Trophoblast cell (in vitro differentiated cells and primary cell): ENCODE data around the gene C10orf62.
"Not testable (repeated sequence)": the region's sequence is repeated elsewhere in the genome, so short reads cannot be mapped to it uniquely, and the experiment has no call there.

Experiments used
- DNase-seq, 2 donors: peaks; one replicate each; pipeline ENCODE4 v3.0.0-alpha.2; 2016
- H2AFZ ChIP-seq: 2 replicates; pipeline ENCODE4 v1.6.1; 2013; ENCODE audit warnings: low read length, moderate library complexity, mild to moderate bottlenecking; ENCODE audit not compliant: insufficient read depth, poor library complexity
- H2AK5ac ChIP-seq: 2 replicates; pipeline ENCODE4 v1.6.1; 2013; ENCODE audit warnings: mild to moderate bottlenecking, low read length
- H2BK120ac ChIP-seq: 2 replicates; pipeline ENCODE4 v1.6.1; 2013; ENCODE audit warnings: low read length, mild to moderate bottlenecking, moderate library complexity; ENCODE audit not compliant: insufficient read depth, poor library complexity
- H2BK12ac ChIP-seq: 2 replicates; pipeline ENCODE4 v1.6.1; 2013; ENCODE audit warnings: mild to moderate bottlenecking, low read length, moderate library complexity
- H2BK5ac ChIP-seq: 2 replicates; pipeline ENCODE4 v1.6.1; 2013; ENCODE audit warnings: low read length, low read depth, moderate library complexity, mild to moderate bottlenecking; ENCODE audit not compliant: poor library complexity
- H3K14ac ChIP-seq: 2 replicates; pipeline ENCODE4 v1.6.1; 2013; ENCODE audit warnings: mild to moderate bottlenecking, low read length
- H3K18ac ChIP-seq: 2 replicates; pipeline ENCODE4 v1.6.1; 2013; ENCODE audit warnings: mild to moderate bottlenecking, low read length
- H3K23ac ChIP-seq: 2 replicates; pipeline ENCODE4 v1.6.1; 2013; ENCODE audit warnings: low read length
- H3K27ac ChIP-seq: 2 replicates; pipeline ENCODE4 v1.5.1; 2013; ENCODE audit warnings: low read depth, mild to moderate bottlenecking, inconsistent platforms, low read length, moderate library complexity
- H3K27me3 ChIP-seq: 2 replicates; pipeline ENCODE4 v1.6.1; 2013; ENCODE audit warnings: inconsistent platforms, mild to moderate bottlenecking, low read length, moderate library complexity; ENCODE audit not compliant: insufficient read depth
- H3K36me3 ChIP-seq, 2 experiments: 1 replicate in 1 of 2; 2 replicates in 1 of 2; pipeline ENCODE4 v1.6.1; 2013; ENCODE audit warnings: low read length in 2 of 2, mild to moderate bottlenecking in 2 of 2, moderate library complexity in 1 of 2; ENCODE audit not compliant: insufficient read depth in 2 of 2, control insufficient read depth in 1 of 2
- H3K4ac ChIP-seq: 2 replicates; pipeline ENCODE4 v1.6.1; 2013; ENCODE audit warnings: low read depth, mild to moderate bottlenecking, low read length, moderate library complexity
- H3K4me1 ChIP-seq, 2 experiments: 1 replicate in 1 of 2; 2 replicates in 1 of 2; pipeline ENCODE4 v1.6.1; 2013; ENCODE audit warnings: low read length in 2 of 2, mild to moderate bottlenecking in 2 of 2, moderate library complexity in 1 of 2; ENCODE audit not compliant: insufficient read depth in 2 of 2, control insufficient read depth in 1 of 2
- H3K4me2 ChIP-seq: 2 replicates; pipeline ENCODE4 v1.6.1; 2013; ENCODE audit warnings: inconsistent platforms, mild to moderate bottlenecking, low read length, moderate library complexity
- H3K4me3 ChIP-seq: 2 replicates; pipeline ENCODE4 v1.5.1; 2013; ENCODE audit warnings: mild to moderate bottlenecking, low read depth, low read length, inconsistent platforms
- H3K79me1 ChIP-seq: one replicate; pipeline ENCODE4 v1.6.1; 2013; ENCODE audit warnings: low read length
- H3K79me2 ChIP-seq: 2 replicates; pipeline ENCODE4 v1.6.1; 2013; ENCODE audit warnings: low read length, mild to moderate bottlenecking; ENCODE audit not compliant: control insufficient read depth, insufficient read depth, poor library complexity
- H3K9ac ChIP-seq: 2 replicates; pipeline ENCODE4 v1.6.1; 2013; ENCODE audit warnings: mild to moderate bottlenecking, low read length
- H3K9me3 ChIP-seq: 2 replicates; pipeline ENCODE4 v1.6.1; 2013; ENCODE audit warnings: low read depth, mild to moderate bottlenecking, control low read depth, inconsistent platforms, low read length; ENCODE audit not compliant: insufficient read depth
- H4K12ac ChIP-seq: 2 replicates; pipeline ENCODE4 v1.6.1; 2013; ENCODE audit warnings: low read depth, mild to moderate bottlenecking, low read length, moderate library complexity
- H4K8ac ChIP-seq: 2 replicates; pipeline ENCODE4 v1.6.1; 2013; ENCODE audit warnings: low read depth, mild to moderate bottlenecking, low read length, moderate library complexity
- H4K91ac ChIP-seq: one replicate; pipeline ENCODE4 v1.6.1; 2013; ENCODE audit warnings: low read depth, mild to moderate bottlenecking, low read length, moderate library complexity
- WGBS: extraction: QIAGEN DNeasy Blood & Tissue Kit; methylation state at CpG from one replicate; pipeline ENCODE4 v1.1.7; 2013; ENCODE audit warnings: missing lambda C conversion rate; ENCODE audit not compliant: insufficient read length, insufficient coverage; ENCODE audit errors: extremely low coverage; 5-methylcytosine and 5-hydroxymethylcytosine counted together

The C10orf62 gene

GRCh38 chr10:97575127-97575668, 14.3 kb upstream of the C10orf62 start:
- Histone ChIP-seq H3K36me3 (peaks cover 4 to 5% of the 10 kb centered on the region in 2 experiments), H2AFZ (no peak overlapping the region), H3K14ac (peak overlapping the region; percentile 34), H4K91ac (peak overlapping the region; percentile 50), H3K79me1 (peaks cover 41% of the 10 kb centered on the region), H3K4me3 (no peak overlapping the region), H3K4me2 (no peak overlapping the region), H3K23ac (no peak overlapping the region), H3K9ac (no peak overlapping the region), H3K4ac (peak overlapping the region; percentile 70), H3K79me2 (peaks cover 13% of the 10 kb centered on the region), H2BK120ac (peak overlapping the region; percentile 78), H2BK12ac (peak overlapping the region; percentile 21), H4K12ac (no peak overlapping the region), H3K9me3 (no peaks in the 10 kb centered on the region), H2BK5ac (peak overlapping the region; percentile 55), H3K18ac (peak overlapping the region; percentile 49), H3K27ac (peak overlapping the region; percentile 68), H4K8ac (peak overlapping the region; percentile 14), H2AK5ac (peak overlapping the region; percentile 85), H3K27me3 (no peaks in the 10 kb centered on the region), H3K4me1 (peaks cover 42 to 46% of the 10 kb centered on the region in 2 experiments)
- no CpG with 5 or more reads among the region's 6 CpGs for WGBS
- no peak for DNase-seq

DNA sequence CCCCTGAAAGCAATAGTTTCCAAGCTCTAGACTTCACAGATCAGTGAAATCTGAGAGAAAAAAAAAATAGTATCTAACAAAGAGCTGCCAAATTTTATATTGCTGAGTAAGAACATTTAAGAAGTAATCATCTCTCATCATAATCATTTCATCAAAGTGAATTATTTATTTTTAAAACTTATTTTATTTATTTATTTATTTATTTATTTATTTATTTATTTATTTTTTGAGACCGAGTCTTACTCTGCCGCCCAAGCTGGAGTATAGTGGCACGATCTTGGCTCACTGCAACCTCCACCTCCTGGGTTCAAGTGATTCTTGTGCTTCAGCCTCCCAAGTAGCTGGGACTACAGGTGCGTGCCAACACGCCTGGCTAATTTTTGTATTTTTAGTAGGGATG, 13.0 kb upstream of the C10orf62 start:
- H3K23ac ChIP-seq, H3K9ac ChIP-seq, H2BK5ac ChIP-seq, H3K27me3 ChIP-seq, DNase-seq, H4K8ac ChIP-seq, H2BK12ac ChIP-seq, H4K12ac ChIP-seq, H2BK120ac ChIP-seq, H2AFZ ChIP-seq, H3K14ac ChIP-seq, H2AK5ac ChIP-seq, H3K4me3 ChIP-seq, H3K79me2 ChIP-seq, H3K18ac ChIP-seq, H3K36me3 ChIP-seq, H3K9me3 ChIP-seq, H3K27ac ChIP-seq, H3K4ac ChIP-seq, H3K4me2 ChIP-seq: not testable (repeated sequence)
- peak overlapping the region; percentile 41 for H4K91ac ChIP-seq
- peaks cover 30% of the 10 kb centered on the region for H3K79me1 ChIP-seq
- H3K4me1 ChIP-seq, result peaks cover 31 to 34% of the 10 kb centered on the region in 2 experiments
- no CpG with 5 or more reads among the region's 5 CpGs for WGBS

DNA sequence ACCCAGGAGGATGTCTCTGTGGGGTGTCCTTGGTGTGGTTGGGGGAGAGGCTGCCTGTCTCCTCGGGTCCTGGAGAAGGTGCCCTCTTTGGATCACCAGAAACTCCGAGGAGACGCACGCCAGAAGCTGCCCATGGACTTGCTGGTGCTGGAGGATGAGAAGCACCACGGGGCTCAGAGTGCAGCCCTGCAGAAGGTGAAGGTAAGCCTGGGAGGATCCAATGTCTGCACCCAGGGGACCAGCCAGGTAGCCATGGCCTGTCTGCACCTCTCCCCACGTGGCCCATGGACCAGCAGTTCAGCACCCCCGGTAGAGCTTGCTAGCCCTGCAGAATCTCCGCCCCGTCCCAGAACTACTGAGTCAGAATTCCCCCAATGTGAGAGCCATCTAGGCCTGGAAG, 11.8 kb upstream of the C10orf62 start:
- peaks cover 2% of the 10 kb centered on the region for H3K79me2 ChIP-seq
- no peak overlapping the region for H3K27ac ChIP-seq
- H2BK5ac ChIP-seq, result no peak overlapping the region
- H2BK120ac ChIP-seq, result no peak overlapping the region
- no peak overlapping the region for H2AK5ac ChIP-seq
- H3K4me1 ChIP-seq, result peaks cover 21 to 24% of the 10 kb centered on the region in 2 experiments
- no peak overlapping the region for H4K12ac ChIP-seq
- H3K18ac ChIP-seq, result no peak overlapping the region
- no peak overlapping the region for H4K91ac ChIP-seq
- no peak overlapping the region for H3K4ac ChIP-seq
- no peaks in the 10 kb centered on the region for H3K9me3 ChIP-seq
- H3K23ac ChIP-seq, result no peak overlapping the region
- no peaks in the 10 kb centered on the region for H3K36me3 ChIP-seq
- no peak overlapping the region for H3K4me3 ChIP-seq
- H4K8ac ChIP-seq, result no peak overlapping the region
- no peak for DNase-seq
- H3K27me3 ChIP-seq, result no peaks in the 10 kb centered on the region
- H2BK12ac ChIP-seq, result no peak overlapping the region
- no peak overlapping the region for H3K14ac ChIP-seq
- no peak overlapping the region for H3K4me2 ChIP-seq
- no CpG with 5 or more reads among the region's 9 CpGs for WGBS
- no peak overlapping the region for H2AFZ ChIP-seq
- H3K9ac ChIP-seq, result no peak overlapping the region
- peaks cover 21% of the 10 kb centered on the region for H3K79me1 ChIP-seq

- no peak overlapping the region for H3K4me3 ChIP-seq
Observed at GRCh38 chr10:97578171-97578844, 11.2 kb upstream of the C10orf62 start.

More at GRCh38 chr10:97578171-97578844, 11.2 kb upstream of the C10orf62 start:
- Histone ChIP-seq H3K4me2 (no peak overlapping the region), H3K79me1 (peaks cover 16% of the 10 kb centered on the region), H2BK5ac (no peak overlapping the region), H3K9me3 (no peaks in the 10 kb centered on the region), H3K9ac (no peak overlapping the region), H2AFZ (no peak overlapping the region), H3K23ac (no peak overlapping the region), H4K8ac (no peak overlapping the region), H3K4ac (no peak overlapping the region), H2AK5ac (peak overlapping the region; percentile 9), H3K4me1 (peaks cover 15 to 18% of the 10 kb centered on the region in 2 experiments), H3K14ac (no peak overlapping the region), H2BK120ac (no peak overlapping the region), H3K27ac (no peak overlapping the region), H3K18ac (no peak overlapping the region), H3K36me3 (no peaks in the 10 kb centered on the region), H3K27me3 (no peaks in the 10 kb centered on the region), H4K12ac (no peak overlapping the region), H3K79me2 (no peaks in the 10 kb centered on the region), H2BK12ac (peak overlapping the region; percentile 8), H4K91ac (no peak overlapping the region)
- no CpG with 5 or more reads among the region's 40 CpGs for WGBS
- DNase-seq, result no peak
